Measurements from ENCODE around the gene ISCU. TPM values are rescaled to one million over a fixed set of nuclear protein-coding genes. Genes with fewer than 3 reads are reported as not detected.

The ISCU gene
- polyA plus RNA-seq (ENCODE audit: insufficient read length) = 107 TPM
- long read RNA-seq, donor 1, transcript ISCU-201 (5 exons, 994 nt) = major isoform, 103 of 139 reads
- long read RNA-seq, donor 1, partial matches to known transcripts = 33 of 139 reads
- long read RNA-seq, donor 1, other reads (novel, unspliced or antisense) = 0 of 139 reads
- long read RNA-seq, donor 2, transcript ISCU-201 (5 exons, 994 nt) = major isoform, 76 of 102 reads
- long read RNA-seq, donor 2, partial matches to known transcripts = 24 of 102 reads
- long read RNA-seq, donor 2, other reads (novel, unspliced or antisense) = 0 of 102 reads
- long read RNA-seq, donor 3, transcript ISCU-201 (5 exons, 994 nt) = major isoform, 63 of 81 reads
- long read RNA-seq, donor 3, partial matches to known transcripts = 17 of 81 reads
- long read RNA-seq, donor 3, other reads (novel, unspliced or antisense) = 0 of 81 reads
- long read RNA-seq, donor 4, transcript ISCU-201 (5 exons, 994 nt) = major isoform, 5 of 7 reads
- long read RNA-seq, donor 4, partial matches to known transcripts = 0 of 7 reads
- long read RNA-seq, donor 4, other reads (novel, unspliced or antisense) = 0 of 7 reads
- long read RNA-seq, donor 5, transcript ISCU-201 (5 exons, 994 nt) = major isoform, 122 of 161 reads
- long read RNA-seq, donor 5, transcript ISCU-213 (4 exons, 738 nt) = minor isoform, 5 of 161 reads
- long read RNA-seq, donor 5, partial matches to known transcripts = 31 of 161 reads
- long read RNA-seq, donor 5, other reads (novel, unspliced or antisense) = 0 of 161 reads
- long read RNA-seq, donor 6, transcript ISCU-201 (5 exons, 994 nt) = major isoform, 86 of 127 reads
- long read RNA-seq, donor 6, partial matches to known transcripts = 40 of 127 reads
- long read RNA-seq, donor 6, other reads (novel, unspliced or antisense) = 0 of 127 reads
- long read RNA-seq, donor 7, transcript ISCU-201 (5 exons, 994 nt) = major isoform, 121 of 189 reads
- long read RNA-seq, donor 7, partial matches to known transcripts = 63 of 189 reads
- long read RNA-seq, donor 7, other reads (novel, unspliced or antisense) = 0 of 189 reads
- long read RNA-seq, donor 8, transcript ISCU-201 (5 exons, 994 nt) = major isoform, 48 of 61 reads
- long read RNA-seq, donor 8, partial matches to known transcripts = 13 of 61 reads
- long read RNA-seq, donor 8, other reads (novel, unspliced or antisense) = 0 of 61 reads

DNA sequence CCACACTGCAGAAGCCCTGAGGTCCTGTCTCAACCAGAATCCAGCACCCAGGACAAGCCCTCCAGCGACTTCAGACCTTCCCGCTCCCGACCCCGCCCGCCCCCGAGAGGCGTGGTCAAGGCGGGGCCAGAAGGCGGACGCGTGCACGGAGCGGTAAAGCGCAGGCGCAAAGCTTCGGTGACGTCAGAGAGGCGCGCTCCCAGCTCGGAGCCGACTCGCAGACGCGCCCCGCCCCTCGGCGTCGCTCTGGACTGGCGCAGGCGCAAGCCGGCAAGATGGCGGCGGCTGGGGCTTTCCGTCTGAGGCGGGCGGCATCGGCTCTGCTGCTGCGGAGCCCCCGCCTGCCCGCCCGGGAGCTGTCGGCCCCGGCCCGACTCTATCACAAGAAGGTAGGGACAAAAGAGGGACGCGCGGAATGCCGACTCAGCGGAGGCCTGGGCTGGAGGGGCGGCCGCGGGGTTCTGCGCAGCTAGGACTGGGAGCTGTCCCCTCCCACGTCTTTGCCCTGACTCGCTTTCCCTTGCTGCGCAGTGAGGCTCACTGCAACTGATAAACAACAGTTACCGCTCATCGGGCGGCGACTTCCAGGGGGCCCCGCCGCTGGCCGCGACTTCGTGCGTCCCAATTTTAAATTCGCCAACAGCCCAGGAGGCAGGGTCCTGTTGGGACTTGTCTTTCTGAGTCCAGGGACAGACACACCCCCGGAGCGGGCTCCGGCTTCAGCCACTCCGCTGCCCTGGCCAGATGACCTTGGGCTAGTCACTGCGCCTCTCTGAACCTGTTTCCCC, at the start of gene ISCU:
TSS of gene ISCU (plus strand) at position 249 of the 788 bp plus-strand sequence. CDS start at position 276, 27 bp downstream.
- DNase-seq = peak; percentile 98

DNA sequence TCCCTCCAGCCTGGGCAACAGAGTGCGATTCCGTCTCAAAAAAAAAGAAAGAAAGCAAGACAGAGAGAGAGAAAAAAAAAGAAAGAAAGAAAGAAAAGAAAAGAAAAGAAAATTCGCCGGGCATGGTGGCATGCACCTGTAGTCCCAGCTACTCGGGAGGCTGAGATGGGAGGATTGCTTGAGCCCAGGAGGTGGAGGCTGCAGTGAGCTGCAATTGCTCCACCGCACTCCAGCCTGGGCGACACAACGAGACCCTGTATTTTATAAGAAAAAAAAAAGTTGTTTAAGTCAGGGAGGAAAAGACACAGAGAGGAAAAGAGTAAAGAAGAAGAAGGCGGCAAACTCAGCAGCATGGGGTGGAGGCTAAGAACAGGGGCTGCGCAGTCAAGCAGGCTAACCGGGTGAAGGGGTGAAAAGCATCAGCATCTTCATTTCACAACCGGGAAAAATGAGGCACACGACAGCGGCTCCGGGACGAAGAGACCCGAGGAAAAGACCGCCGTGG, 47.9 kb upstream of the ISCU start:
- no peak for DNase-seq

DNA sequence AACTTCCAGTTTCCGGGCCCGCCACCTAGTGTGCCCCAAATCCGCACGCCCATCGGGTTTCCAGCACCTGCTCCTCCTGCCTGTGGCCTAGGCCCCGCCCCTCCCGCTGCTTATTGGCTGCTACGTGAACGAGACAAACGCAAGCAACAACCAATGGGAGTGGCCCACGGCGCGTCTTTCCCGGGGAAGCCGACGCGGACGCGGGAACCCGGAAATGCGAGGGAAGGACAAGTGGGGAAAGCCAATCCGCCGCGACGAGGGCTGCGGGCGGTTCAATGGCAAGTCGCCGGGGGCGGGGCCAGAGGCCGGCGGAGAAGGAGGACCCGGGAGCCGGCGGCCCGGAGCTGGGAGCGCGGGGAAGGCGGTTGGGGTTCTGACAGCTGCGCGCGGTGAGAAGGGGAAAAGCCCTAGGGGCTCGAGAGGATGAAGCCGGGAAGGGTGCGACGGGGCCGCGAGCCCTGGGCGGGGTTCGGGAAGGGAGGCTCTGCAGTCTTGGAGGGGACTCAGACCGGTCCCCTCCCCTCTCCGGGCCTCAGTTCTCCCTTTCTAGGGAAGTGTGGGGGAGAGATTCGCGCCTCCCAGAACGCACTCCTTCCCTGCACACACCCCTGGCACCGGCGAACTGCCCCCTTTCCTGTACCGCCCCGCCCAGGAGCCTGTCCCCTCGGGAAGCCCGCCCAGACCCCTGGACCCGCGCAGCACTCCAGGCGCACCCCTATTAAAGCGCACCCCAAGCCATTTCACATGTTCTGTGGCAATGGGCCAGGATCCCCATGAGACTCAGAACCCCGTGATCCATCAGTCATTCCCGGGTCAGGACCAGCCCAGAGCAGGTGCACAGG, 47.2 kb upstream of the ISCU start, which contains the start of gene FICD:
TSS of gene FICD (plus strand) at position 305 of the 842 bp plus-strand sequence. CDS start 1,696 bp downstream, outside the sequence.
- DNase-seq = peak; percentile 98

DNA sequence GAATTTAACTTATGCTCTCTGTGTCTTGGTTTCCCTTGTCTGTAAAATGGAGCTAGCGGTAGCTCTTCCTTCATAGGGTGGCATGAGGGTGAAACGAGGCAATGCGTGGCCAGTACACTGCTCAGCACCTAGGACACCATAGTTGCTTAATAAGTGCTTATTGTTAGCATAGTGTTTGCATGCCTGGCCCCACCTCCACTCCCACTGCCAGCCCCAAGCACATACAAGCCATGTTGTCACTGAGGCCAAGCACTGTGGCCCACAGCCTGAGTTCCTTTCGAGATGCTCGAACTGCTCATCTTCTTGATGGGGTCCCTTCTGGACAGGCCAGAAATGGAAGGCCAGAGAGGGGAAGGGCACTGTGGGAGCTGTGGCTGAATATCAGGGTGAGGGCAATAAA, 46.5 kb upstream of the ISCU start:
- no peak for DNase-seq

DNA sequence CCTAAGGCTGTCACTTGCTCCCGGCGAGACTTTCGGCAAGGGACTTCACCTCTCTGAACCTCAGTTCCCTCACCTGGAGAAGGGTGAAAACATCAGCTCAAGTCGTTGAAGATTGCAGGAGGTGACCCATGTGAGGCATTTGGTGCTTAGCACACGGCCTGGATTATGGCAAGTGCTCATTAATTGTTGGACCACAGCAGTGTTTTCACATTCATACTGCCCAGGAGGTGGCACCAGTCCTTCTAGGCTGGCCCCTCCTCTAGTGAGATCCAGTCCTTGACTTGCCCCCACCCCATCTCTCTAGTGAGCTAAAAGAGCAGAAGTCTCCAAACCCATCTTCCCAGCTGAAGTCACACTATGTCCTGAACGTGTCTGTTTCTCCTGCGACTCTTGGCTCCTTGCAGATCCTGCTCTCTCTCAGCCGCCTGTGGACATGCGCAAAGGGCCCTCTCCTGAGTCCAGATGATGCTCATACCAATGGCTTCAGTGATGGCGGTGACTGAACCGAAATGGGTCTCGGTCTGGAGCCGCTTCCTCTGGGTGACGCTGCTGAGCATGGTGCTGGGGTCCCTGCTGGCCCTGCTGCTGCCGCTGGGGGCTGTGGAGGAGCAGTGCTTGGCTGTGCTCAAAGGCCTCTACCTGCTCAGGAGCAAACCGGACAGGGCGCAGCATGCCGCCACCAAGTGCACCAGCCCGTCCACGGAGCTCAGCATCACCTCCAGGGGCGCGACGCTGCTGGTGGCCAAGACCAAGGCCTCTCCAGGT, 45.7 kb upstream of the ISCU start:
- no peak for DNase-seq

DNA sequence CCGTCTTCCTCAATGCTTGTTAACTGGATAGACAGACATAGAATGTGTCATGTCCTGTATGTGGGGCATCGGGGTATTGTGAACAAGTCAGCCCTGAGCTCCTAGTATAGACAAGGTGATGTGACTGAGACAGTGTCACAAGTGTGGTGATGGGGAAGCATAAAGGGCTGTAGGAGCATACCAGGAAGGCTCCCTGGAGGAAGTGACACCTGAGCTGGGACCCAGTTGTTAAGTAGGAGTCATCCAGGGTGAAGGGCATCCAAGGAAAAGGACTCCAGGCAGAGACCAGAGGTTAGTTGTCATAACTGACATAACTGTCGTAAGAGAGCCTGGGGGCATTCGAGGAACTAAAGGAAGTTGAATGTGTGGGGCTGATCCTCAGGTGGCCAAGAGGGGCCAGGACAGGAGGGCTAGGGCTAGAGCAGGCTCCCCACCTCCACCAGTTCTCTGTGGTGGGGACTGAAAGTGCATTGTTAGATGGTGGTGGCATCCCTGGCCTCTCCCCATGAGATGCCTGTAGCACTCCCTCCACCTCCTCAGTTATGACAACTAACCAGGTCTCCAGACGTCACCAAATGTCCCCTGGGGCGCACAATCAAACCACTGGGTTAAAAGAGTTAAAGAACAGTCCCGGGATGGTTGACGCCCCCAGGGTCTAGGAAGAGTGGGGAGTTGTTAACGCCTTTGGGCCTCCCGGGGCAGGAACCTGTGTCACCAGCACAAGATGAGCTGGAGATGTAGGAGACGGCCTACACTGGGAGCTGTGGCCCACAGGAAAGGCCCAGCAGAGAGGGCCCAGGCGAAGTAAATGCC, 44.9 kb upstream of the ISCU start:
- no peak for DNase-seq

DNA sequence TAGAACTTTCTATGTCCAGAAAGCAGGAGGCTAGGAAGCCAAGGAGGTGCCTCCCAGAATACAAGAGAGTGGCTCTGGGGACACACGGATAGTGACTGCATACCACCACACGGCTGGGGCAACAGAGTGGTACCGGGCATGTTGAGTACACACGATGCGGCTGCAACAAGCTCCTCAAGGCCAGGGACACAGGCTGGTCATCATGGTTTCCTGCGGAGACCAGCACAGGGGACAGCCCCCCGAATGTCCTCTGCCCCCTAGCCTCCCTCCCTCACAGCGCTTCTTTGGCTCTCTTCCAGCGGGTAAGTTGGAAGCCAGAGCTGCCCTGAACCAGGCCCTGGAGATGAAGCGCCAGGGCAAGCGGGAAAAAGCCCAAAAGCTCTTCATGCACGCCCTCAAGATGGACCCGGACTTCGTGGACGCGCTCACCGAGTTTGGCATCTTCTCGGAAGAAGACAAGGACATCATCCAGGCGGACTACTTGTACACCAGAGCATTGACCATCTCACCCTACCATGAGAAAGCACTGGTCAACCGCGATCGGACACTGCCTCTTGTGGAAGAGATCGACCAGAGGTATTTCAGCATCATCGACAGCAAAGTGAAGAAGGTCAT, 44.2 kb upstream of the ISCU start:
- DNase-seq = no peak

DNA sequence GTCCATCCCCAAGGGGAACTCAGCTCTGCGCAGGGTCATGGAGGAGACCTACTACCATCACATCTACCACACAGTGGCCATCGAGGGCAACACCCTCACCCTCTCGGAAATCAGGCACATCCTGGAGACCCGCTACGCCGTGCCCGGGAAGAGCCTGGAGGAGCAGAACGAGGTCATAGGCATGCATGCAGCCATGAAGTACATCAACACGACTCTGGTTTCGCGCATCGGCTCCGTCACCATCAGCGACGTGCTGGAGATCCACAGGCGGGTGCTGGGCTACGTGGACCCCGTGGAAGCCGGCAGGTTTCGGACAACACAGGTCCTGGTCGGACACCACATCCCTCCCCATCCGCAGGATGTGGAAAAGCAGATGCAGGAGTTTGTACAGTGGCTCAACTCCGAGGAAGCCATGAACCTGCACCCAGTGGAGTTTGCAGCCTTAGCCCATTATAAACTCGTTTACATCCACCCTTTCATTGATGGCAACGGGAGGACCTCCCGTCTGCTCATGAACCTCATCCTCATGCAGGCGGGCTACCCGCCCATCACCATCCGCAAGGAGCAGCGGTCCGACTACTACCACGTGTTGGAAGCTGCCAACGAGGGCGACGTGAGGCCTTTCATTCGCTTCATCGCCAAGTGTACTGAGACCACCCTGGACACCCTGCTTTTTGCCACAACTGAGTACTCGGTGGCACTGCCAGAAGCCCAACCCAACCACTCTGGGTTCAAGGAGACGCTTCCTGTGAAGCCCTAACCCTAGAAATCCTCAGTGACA, 43.5 kb upstream of the ISCU start:
- no peak for DNase-seq

DNA sequence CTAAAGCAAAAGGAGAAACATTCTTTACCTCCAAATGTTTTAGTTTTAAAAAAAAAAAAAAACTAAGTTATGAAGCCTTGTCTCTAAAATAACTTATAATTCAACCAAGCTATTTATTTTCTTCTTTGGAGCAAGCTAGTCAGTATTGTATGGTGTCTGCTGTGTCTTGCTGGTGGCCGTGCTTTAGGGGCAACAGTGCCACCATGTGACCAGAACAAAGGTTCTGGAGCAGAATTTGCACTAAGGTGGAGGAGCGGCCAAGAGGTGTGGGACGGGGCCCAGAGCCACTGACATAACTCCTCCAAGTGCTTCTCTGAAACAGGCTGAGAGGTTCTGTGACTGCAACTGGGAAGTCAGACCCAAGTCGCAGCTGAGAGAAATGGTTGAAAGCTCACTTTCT, 42.8 kb upstream of the ISCU start:
- DNase-seq = no peak

DNA sequence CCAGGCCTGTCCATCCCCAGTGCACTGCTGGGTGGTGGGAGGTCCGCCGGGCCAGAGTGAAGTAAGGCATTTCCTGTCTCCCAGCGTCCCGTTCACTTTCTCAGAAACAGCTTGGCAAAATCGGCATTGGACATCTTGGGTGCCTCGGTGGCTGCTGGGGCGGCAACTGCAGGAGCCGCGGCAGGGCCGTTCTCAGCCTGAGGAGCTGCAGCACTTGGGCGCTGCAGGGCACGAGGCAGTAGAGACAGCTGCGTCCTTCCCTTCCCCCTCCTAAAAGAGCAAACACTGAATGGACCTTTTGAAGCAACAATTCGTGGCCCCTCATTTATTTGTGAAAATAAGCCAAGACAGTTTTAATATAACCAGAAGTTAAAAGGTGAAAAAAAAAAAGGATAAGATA, 39.0 kb upstream of the ISCU start:
- DNase-seq = no peak

DNA sequence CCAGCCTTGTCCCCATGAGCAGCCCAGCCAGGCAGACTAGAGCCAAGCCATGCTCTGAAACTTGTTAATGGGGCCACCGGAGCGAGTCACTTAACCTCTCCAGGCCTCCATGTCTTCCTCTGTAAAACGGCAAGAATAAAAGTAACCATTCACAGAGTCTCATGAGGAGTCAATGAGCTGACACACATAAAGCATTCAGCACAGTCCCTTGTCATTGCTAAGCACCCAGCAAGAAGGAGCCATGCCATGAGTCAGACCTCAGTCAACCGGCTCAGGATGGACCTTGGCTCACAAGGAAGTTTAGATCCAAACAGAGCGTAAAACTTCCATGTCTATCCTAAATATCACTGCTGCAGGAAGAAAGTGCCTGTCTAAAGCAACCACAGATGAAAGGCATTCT, 36.7 kb upstream of the ISCU start:
- DNase-seq = no peak

DNA sequence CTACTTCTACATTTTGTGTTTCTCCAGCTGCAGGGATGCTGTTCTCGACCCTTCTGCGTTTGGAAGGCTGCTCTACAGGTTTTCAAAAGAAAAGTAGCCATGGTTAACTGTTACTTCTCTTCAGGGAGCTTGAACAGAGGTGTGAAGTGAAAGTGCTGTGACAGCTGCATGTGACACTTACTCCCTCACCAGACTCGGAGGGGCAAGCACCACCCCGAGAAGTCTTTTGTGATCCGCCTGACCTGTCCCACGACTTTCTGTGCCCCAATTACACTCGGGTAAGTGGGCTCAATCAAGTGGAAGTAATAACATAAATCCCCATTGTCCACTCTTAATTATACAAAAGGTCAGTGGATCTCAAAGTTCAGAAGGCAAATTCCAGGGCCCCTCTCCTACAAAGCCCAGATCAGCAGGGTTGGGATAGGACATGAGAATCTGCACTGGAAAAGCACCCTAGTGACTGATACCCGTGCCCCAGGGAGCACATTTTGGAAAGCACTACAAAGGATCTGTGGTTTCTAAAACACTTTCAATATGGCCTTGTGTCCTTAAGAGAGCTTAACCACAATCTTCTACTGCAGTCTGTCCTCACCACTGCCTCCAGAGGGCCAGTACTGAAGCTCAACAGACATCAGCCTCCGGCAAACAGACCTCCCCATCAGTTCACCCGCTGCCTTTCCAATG, 35.8 kb upstream of the ISCU start:
- DNase-seq = no peak

DNA sequence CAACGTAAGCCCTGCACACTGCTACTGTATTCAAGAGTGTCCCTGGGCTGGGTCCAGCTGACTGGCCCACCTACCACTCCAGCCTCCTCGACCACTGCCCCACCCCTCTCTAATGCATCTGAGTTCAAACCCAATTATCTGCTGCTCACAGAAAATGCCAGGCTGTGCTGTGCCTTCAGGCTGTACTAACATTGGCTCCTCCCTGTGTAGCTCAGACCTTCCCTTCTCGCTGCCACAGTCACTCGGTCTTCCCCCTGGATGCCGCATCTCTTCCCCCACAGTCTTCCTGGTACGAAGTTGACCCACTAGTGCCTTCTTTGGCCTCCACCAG, 35.3 kb upstream of the ISCU start:
- DNase-seq = no peak

DNA sequence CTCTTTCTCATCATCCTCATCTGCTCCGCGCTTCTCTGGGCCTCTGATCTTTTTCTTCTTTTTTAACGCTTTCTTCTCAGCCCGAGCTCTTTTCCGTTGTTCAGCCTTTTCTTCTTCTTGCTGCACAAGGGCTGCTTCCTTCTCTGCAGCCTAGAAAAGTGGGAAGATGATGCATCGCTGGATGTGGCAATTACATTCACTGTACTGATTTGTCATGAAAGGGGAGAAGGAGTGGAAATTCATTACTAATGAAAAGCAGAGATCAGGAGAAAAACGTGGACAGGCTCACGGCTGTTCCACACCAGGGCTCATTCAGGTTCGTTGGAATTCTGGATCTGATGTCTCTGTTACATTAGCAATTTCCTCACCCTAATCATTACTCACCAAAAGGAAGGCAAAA, 32.2 kb upstream of the ISCU start:
- DNase-seq = no peak

DNA sequence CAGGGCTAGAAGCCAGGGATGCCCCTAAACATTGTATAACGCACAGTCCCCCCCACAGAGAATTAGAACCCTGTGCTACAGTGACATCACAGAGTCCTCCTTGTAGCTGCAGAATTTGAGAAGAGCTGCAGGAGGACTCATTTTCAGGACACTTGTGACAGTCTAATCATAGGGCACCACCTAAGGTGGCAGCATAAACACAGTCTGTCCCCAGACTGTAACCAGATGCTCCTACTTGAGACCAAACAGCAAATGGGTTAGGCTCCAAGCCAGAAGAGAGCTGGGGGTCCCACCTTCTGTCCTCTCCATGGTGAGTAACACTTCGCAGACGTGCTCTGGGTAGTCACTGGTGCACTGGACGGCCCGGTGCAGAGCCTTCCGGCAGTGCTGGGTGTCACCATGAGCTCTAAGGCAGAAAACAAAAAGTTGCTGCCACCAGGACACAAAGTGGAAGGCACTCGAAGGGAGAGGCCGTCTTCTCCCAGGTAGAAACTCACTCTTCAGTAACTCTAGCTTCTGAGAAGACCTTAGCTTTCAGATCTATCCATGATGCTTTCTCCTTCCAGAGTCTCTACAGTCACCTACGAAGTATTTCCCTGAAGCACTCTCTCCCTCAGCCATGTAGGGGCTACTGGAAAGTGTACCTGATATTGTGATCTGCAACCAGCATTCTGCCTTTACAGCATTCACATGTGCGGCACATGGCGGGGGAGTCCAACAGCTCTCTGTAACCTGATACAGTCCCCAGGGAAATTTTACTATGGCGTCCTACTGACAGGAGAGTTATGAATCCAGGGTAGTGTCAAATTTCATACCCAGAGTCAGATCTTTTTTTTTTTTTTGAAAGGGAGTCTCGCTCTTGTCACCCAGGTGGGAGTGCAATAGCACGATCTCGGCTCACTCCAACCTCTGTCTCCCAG, 30.2 kb upstream of the ISCU start:
- peak; percentile 26 for DNase-seq

DNA sequence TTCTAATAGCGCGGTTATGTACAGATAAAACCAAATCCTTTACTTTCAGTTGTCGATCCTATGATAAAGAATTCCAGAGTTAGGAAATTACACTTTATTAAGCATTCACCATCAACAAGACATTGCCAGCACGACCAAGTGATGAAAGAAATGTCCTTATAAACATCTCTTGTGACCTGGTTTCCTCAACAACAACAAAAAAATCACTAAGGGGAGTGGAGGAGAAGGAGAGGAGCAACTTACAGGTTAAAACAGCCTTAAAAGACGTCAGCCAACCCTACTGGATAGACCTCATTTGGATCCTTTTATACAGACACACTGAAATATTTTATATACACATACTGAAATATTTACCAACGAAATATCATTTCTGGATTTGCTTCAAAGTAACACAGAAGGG, 24.2 kb upstream of the ISCU start:
- DNase-seq = no peak

All from left kidney (tissue), 8 donors.